Medulla oblongata (tissue), 1 donor: ENCODE measurements around the gene CPA1.

Experiments used
- DNase-seq: peaks from one replicate; pipeline ENCODE4 v3.0.0-alpha.2; 2015; ENCODE audit errors: extremely low spot score

Gene CPA1

GRCh38 chr7:130425796-130426195 lies 45.5 kb downstream of the CPA1 start:
- DNase-seq = no peak

- no peak for DNase-seq
Observed at GRCh38 chr7:130426564-130426963, 46.3 kb downstream of the CPA1 start.

- no peak for DNase-seq
Observed at GRCh38 chr7:130429019-130429418, 48.7 kb downstream of the CPA1 start.

GRCh38 chr7:130430115-130430514 lies 49.8 kb downstream of the CPA1 start:
- no peak for DNase-seq

GRCh38 chr7:130430841-130431666 lies 50.8 kb downstream of the CPA1 start:
- DNase-seq = no peak

- DNase-seq = no peak
Observed at GRCh38 chr7:130432886-130433285, 52.6 kb downstream of the CPA1 start.

GRCh38 chr7:130433301-130433700 lies 53.0 kb downstream of the CPA1 start:
- DNase-seq = no peak

GRCh38 chr7:130435311-130435854 lies 55.1 kb downstream of the CPA1 start:
- DNase-seq = no peak

- DNase-seq = no peak
Observed at GRCh38 chr7:130436253-130436652, 56.0 kb downstream of the CPA1 start.
